ENCODE data around the gene TMEM181. TPM values are rescaled to one million over a fixed set of nuclear protein-coding genes. Genes with fewer than 3 reads are reported as not detected.

TMEM181 gene
- total RNA-seq, 4 donors from 2014 or later, result 6.6 to 48.3 (median 37.0) TPM

DNA sequence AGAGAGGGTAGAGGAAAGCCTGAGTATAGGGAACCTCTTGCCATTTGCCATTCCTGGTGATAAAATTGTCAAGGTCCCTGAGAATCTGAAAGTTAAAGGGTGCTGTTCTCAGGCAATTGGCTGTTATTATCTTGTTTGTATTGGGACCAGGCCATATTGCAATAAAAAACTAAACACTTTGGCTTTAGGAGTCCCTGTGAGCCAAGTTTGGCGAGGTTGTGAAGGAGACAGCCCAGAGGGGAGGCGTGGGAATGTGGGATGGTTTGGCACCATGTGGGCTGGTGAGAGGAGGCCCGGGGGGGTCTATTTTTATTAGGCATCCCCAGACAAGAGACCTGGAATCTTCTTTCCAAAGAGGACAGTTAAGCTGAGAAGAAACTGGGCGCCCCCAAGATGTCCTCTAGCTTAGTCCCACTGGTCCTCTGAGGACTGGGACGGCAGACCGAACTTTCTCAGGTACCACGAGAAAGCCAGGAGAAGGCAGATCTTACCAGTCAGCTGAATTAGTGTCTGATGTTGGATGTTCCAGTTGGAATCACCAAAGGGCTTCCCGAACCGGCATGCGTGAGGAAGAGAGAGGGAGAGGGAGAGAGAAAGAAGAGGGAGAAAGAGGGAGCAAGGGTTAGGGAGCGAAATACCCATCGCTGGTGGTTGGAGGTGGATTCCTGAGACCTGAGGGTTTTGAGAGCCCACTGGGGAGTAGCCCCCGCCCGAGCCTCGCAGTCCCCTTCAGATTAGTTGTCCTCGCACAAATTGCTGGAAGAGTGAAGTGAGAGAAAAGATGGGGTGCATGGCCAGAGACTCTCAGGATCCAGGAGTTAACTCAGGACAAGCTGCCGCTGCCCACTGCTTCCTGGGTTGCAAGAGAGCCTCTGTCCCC is 60.3 kb downstream of the TMEM181 start:
- Histone ChIP-seq H3K9me3 (no peaks in the 10 kb centered on the region), H3K27me3 (no peaks in the 10 kb centered on the region)
- peak in 1 of 3 donors; percentile 37 for DNase-seq

DNA sequence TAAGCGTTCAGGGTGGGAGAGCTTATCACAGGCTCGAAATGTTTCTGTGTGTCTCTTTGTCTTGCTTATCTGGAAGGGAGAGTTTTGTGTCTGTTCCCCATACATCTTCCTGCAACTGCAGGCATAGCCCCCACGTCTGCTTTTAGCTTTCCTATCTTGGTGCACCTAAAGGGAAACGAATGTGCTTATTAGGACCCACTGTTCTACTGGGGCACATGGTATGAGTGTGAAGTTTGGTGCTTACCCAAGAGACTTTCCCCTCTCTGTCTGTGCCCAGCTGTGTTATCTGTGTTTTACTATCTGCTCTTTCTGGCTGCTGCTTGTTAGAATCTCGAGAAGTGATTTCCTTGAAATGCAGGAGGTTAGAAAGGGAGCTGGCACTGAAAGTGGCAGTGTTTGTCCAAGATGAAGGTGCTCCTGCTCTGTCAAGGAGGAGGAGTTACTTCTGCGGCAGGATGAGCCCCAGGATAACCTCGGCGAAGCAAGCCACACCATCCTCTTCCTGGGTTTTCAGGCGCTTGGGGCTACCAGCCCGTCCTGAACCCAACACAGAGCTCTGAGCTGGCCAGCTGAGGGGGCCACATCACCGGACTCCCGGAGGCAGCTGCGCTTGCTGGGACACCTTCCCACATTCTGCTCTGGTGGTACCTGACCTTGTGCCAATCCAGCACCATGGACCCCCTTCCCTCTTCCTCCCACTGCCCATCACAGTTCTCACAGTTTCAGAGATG is 61.2 kb downstream of the TMEM181 start:
- no peaks in the 10 kb centered on the region for H3K9me3 ChIP-seq
- TF ChIP-seq, protein P1, sequence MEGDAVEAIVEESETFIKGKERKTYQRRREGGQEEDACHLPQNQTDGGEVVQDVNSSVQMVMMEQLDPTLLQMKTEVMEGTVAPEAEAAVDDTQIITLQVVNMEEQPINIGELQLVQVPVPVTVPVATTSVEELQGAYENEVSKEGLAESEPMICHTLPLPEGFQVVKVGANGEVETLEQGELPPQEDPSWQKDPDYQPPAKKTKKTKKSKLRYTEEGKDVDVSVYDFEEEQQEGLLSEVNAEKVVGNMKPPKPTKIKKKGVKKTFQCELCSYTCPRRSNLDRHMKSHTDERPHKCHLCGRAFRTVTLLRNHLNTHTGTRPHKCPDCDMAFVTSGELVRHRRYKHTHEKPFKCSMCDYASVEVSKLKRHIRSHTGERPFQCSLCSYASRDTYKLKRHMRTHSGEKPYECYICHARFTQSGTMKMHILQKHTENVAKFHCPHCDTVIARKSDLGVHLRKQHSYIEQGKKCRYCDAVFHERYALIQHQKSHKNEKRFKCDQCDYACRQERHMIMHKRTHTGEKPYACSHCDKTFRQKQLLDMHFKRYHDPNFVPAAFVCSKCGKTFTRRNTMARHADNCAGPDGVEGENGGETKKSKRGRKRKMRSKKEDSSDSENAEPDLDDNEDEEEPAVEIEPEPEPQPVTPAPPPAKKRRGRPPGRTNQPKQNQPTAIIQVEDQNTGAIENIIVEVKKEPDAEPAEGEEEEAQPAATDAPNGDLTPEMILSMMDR (IDR thresholded peaks at IDR 0.05), result no peak
- no peak for TF ChIP-seq POLR2A (IDR thresholded peaks at IDR 0.05)
- no peaks in the 10 kb centered on the region for H3K4me1 ChIP-seq
- no peaks in the 10 kb centered on the region for H3K27me3 ChIP-seq
- no peak overlapping the region for H3K27ac ChIP-seq
- DNase-seq, result peak in 1 of 3 donors; percentile 25
- peaks cover 0 to 55% (median 0%) of the 10 kb centered on the region in 3 donors for H3K36me3 ChIP-seq
- no peak overlapping the region for H3K4me3 ChIP-seq

More for the DNA sequence above, 60.3 kb downstream of the TMEM181 start:
- TF ChIP-seq, protein P1 (IDR thresholded peaks at IDR 0.05), result no peak
- no peak for TF ChIP-seq POLR2A (IDR thresholded peaks at IDR 0.05)
- H3K4me1 ChIP-seq, result no peaks in the 10 kb centered on the region
- peaks cover 0 to 46% (median 0%) of the 10 kb centered on the region in 3 donors for H3K36me3 ChIP-seq
- H3K27ac ChIP-seq, result no peak overlapping the region
- no peak overlapping the region for H3K4me3 ChIP-seq

DNA sequence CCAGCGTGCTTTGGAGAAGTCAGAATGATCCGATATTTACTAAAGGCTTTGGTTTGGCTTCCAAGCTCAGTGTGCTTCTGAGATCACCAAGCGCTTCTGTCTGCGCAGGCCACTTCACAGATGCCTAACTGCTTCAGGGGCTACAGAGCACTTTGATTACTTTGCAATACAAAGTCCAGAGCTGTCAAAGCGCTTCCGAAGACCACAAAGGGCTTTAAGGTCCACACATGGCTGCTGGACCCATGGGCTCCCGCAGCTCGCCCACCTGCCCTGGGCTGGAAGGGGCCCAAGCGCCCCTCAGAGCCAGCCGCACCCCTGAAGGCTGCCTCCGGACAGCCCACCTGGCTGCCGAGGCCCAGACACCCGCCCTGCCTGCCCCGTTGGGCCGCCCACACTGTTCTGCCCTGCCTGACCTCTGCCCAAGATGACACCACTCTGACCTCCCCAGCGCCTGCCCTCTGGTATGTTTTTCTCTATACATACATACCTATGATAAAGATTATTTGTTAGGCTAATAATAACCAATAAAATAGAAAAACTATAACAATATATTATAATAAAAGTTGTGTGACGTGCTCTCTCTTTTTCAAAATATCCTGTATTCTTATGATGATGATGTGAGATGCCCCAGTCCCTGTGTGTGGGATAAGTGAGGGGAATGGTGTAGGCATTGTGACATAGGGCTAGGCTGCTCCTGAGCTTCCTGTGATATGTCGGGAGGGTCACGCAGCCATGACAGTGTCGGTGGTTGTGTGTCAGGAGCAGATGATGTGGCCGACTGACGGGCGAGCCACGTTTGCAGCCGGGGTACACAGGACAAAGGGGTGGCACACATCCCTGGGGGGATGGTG is 62.0 kb downstream of the TMEM181 start:
- no peaks in the 10 kb centered on the region for H3K27me3 ChIP-seq
- H3K4me1 ChIP-seq, result no peaks in the 10 kb centered on the region
- peaks cover 0 to 62% (median 0%) of the 10 kb centered on the region in 3 donors for H3K36me3 ChIP-seq
- TF ChIP-seq POLR2A (IDR thresholded peaks at IDR 0.05), result no peak
- no peak overlapping the region for H3K27ac ChIP-seq
- no peaks in the 10 kb centered on the region for H3K9me3 ChIP-seq
- H3K4me3 ChIP-seq, result no peak overlapping the region
- peak in 1 of 3 donors; percentile 32 for DNase-seq

DNA sequence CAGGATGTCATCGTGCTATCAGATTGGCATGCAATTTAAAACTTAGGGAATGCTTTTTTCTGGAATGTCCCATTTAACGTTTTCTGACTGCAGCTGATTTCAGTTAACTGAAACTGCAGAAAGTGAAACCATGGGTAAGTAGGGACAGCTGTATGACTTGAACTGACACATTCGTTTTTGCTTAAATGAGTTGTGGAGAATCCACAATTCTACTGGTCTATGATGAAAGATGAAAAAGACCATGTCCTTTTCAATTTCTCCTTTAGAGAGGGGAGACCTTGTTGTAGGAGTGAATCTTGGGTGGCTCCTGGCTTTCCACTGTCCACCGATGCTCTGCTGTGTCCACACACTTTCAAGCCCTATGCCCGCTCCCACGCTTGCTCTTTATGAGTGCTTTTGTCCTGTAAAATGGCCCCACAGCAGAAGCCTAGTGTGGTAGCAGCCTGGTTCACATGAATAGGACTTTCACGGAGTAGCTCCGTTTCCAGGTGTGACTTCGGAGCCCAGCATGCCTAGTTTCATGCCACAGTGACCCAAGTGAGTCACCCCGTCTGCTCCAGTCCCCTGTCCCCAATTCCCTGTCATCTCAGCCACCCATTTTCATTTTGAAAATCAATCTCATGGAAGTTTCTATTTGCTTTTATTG is 62.8 kb downstream of the TMEM181 start:
- peaks cover 0 to 70% (median 0%) of the 10 kb centered on the region in 3 donors for H3K36me3 ChIP-seq
- no peaks in the 10 kb centered on the region for H3K27me3 ChIP-seq
- DNase-seq, result peak in 1 of 3 donors; percentile 13
- no peaks in the 10 kb centered on the region for H3K9me3 ChIP-seq
- no peak overlapping the region for H3K4me3 ChIP-seq
- H3K4me1 ChIP-seq, result no peaks in the 10 kb centered on the region
- TF ChIP-seq, protein P1 (IDR thresholded peaks at IDR 0.05), result no peak
- no peak for TF ChIP-seq POLR2A (IDR thresholded peaks at IDR 0.05)
- H3K27ac ChIP-seq, result no peak overlapping the region

DNA sequence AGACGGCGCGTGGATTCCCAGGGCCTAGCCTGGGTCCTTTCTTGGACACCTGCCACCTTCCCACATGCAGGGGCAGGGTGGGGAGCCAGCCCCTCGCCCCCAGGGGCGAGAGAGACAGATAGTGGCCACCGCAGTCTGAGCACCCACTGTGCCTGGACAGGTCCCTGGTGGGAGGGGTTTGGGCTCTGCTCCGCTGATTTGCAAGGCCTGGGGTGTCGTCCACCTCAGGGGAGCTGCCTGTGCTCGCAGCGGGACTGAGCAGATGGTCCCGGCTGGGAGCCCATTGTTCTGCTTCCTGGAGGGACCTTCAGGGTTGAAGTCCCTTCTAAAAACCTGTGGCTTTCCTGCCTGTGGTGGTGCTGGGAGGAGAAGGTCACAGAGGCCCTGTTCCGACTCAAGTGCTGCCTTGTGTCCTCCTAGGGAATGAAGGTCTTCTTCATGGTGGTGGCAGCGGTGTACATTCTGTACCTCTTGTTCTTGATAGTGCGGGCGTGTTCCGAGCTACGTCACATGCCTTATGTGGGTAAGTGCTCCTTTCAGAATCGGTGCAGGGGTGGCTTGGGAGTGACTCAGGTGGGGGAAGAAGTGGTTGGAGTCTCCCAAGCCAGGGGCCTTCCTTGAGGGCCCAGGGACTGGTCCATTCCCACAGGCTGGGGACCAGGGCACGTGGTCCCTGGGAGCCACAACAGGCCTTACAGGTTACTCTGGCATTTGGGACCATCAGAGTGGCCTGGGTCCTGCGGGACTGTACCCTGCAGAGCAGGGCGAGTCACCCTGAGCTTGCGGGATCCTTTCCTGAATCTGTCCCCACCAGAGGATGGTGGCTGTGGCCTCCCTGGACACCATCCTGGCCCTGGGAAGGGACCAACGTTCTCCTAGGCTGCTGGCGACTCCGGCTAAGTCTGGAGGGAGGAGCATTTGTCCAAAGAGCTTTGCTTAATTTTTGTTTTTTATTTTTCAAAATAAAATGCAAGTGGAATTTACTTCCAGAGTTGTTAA is 65.1 kb downstream of the TMEM181 start:
- DNase-seq, result peak in 1 of 3 donors; percentile 39
- Histone ChIP-seq H3K9me3 (no peaks in the 10 kb centered on the region), H3K4me3 (no peak overlapping the region), H3K27me3 (no peaks in the 10 kb centered on the region), H3K27ac (no peak overlapping the region), H3K36me3 (peaks cover 0 to 77% (median 0%) of the 10 kb centered on the region in 3 donors), H3K4me1 (peaks cover 0 to 10% (median 0%) of the 10 kb centered on the region in 4 donors)
- TF ChIP-seq, protein P1 (IDR thresholded peaks at IDR 0.05), result no peak
- TF ChIP-seq POLR2A (IDR thresholded peaks at IDR 0.05), result no peak
